Fibroblast of lung (primary cell): Measurements from ENCODE around the gene RUFY1. TPM values are rescaled to one million over a fixed set of nuclear protein-coding genes. Genes with fewer than 3 reads are reported as not detected.

Experiments
- DNase-seq, 2 donors: peaks; one replicate each; pipeline versions ENCODE4 v3.0.0 to v3.0.0-alpha.2; 2010; ENCODE audit warnings: low read depth in 2 of 2
- H2AFZ ChIP-seq: 2 replicates; pipeline ENCODE4 v1.5.1; 2012; ENCODE audit warnings: low read length, control low read depth, inconsistent platforms
- H3K27ac ChIP-seq: 2 replicates; pipeline ENCODE4 v1.5.1; 2011; ENCODE audit warnings: low read length, control low read depth; ENCODE audit not compliant: insufficient read depth
- H3K27me3 ChIP-seq: 2 replicates; pipeline ENCODE4 v1.5.1; 2011; ENCODE audit warnings: mild to moderate bottlenecking, low read length; ENCODE audit not compliant: control insufficient read depth, insufficient read depth
- H3K36me3 ChIP-seq: 2 replicates; pipeline ENCODE4 v1.5.1; 2011; ENCODE audit warnings: low read length; ENCODE audit not compliant: control insufficient read depth, insufficient read depth
- H3K4me1 ChIP-seq: 2 replicates; pipeline ENCODE4 v1.5.1; 2011; ENCODE audit warnings: low read length; ENCODE audit not compliant: control insufficient read depth, insufficient read depth; ENCODE audit errors: extremely low read depth
- H3K4me2 ChIP-seq: 2 replicates; pipeline ENCODE4 v1.5.1; 2011; ENCODE audit warnings: low read length, control low read depth; ENCODE audit not compliant: insufficient read depth; ENCODE audit errors: extremely low read depth
- H3K4me3 ChIP-seq, 4 experiments: fragments of 200-600 bp in 1 of 4; sonication (generic) in 1 of 4; replicated peaks in 1 of 4; 2 replicates each; pipeline ENCODE4 v1.5.1; 2011 to 2016; ENCODE audit warnings: low read length in 4 of 4, low read depth in 3 of 4, mild to moderate bottlenecking in 3 of 4, control low read depth in 2 of 4, inconsistent platforms in 1 of 4, mixed read lengths in 1 of 4; ENCODE audit not compliant: insufficient read depth in 1 of 4; ENCODE audit errors: control extremely low read depth in 1 of 4
- H3K79me2 ChIP-seq: 2 replicates; pipeline ENCODE4 v1.5.1; 2012; ENCODE audit warnings: mild to moderate bottlenecking, low read length, inconsistent platforms; ENCODE audit not compliant: control insufficient read depth, insufficient read depth
- H3K9ac ChIP-seq: 2 replicates; pipeline ENCODE4 v1.5.1; 2011; ENCODE audit warnings: mild to moderate bottlenecking, low read length, control low read depth; ENCODE audit not compliant: insufficient read depth
- H3K9me3 ChIP-seq: 2 replicates; pipeline ENCODE4 v1.5.1; 2012; ENCODE audit warnings: low read depth, low read length; ENCODE audit not compliant: control insufficient read depth, insufficient read depth
- H4K20me1 ChIP-seq: 2 replicates; pipeline ENCODE4 v1.5.1; 2011; ENCODE audit warnings: low read length; ENCODE audit not compliant: control insufficient read depth, insufficient read depth; ENCODE audit errors: extremely low read depth
- EZH2 ChIP-seq: IDR thresholded peaks from 2 replicates; pipeline ENCODE4 v1.5.1; 2012; ENCODE audit warnings: low read length, control low read depth, mild to moderate bottlenecking; ENCODE audit errors: missing control alignments
- polyA plus RNA-seq, 2 donors: library from polyadenylated mRNA; depleted of rRNA in 1 of 2; stranded (reverse) in 1 of 2; unstranded in 1 of 2; fragments of >200 nt; gene quantifications; 2 replicates each; pipeline ENCODE4 v1.2.1, GENCODE V29; 2011 to 2012; ENCODE audit warnings: missing spikeins in 1 of 2
- total RNA-seq: library from RNA; depleted of rRNA; stranded (reverse); fragments of >200 nt; gene quantifications from 2 replicates; pipeline ENCODE4 v1.2.1, GENCODE V29; 2014
- TF ChIP-seq, protein P1 (sequence below), 2 donors: IDR thresholded peaks in 1 of 2; conservative IDR thresholded peaks in 1 of 2; 1 replicate in 1 of 2; 2 replicates in 1 of 2; pipeline ENCODE4 v1.5.1; 2011 to 2012; ENCODE audit warnings: low read length in 2 of 2, control low read depth in 1 of 2, inconsistent platforms in 1 of 2, low read depth in 1 of 2, mild to moderate bottlenecking in 1 of 2

Gene RUFY1
- total and polyA plus RNA-seq, 2 donors (not counting 1 experiment from before 2014, with no cell fraction given), result 32.8 to 77.8 TPM

DNA sequence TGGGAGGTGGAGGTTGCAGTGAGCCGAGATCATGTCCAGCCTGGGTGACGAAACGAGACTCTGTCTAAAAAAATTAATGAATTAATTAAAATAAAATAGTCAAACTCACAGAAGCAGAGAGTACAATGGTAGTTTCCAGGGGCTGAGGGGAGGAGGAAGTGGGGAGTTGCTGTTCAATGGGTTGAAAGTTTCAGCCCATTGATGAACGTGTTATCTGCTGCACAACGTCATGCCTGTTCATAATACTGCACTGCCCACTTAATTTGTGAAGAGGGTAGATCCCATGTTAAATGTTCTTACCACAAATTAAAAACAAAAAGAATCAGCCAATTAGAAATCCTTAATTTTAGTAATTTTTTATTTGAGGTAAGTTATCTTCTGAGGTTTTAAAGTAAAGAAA, 16.4 kb upstream of the RUFY1 start:
- H3K27ac ChIP-seq, result no peak overlapping the region
- no peak overlapping the region for H2AFZ ChIP-seq
- no peak overlapping the region for H3K4me2 ChIP-seq
- no peaks in the 10 kb centered on the region for H4K20me1 ChIP-seq
- H3K9me3 ChIP-seq, result no peaks in the 10 kb centered on the region
- H3K79me2 ChIP-seq, result no peaks in the 10 kb centered on the region
- no peak for TF ChIP-seq EZH2
- TF ChIP-seq, protein P1, sequence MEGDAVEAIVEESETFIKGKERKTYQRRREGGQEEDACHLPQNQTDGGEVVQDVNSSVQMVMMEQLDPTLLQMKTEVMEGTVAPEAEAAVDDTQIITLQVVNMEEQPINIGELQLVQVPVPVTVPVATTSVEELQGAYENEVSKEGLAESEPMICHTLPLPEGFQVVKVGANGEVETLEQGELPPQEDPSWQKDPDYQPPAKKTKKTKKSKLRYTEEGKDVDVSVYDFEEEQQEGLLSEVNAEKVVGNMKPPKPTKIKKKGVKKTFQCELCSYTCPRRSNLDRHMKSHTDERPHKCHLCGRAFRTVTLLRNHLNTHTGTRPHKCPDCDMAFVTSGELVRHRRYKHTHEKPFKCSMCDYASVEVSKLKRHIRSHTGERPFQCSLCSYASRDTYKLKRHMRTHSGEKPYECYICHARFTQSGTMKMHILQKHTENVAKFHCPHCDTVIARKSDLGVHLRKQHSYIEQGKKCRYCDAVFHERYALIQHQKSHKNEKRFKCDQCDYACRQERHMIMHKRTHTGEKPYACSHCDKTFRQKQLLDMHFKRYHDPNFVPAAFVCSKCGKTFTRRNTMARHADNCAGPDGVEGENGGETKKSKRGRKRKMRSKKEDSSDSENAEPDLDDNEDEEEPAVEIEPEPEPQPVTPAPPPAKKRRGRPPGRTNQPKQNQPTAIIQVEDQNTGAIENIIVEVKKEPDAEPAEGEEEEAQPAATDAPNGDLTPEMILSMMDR (conservative IDR thresholded peaks at IDR 0.05 in 1 of 2, IDR thresholded peaks at IDR 0.05 in 1 of 2; ENCODE audit: low read depth in 1 of 2, low read length in 2 of 2), result no peak
- H3K4me3 ChIP-seq, result no peak overlapping the region
- no peaks in the 10 kb centered on the region for H3K27me3 ChIP-seq
- H3K4me1 ChIP-seq, result no peaks in the 10 kb centered on the region
- no peaks in the 10 kb centered on the region for H3K36me3 ChIP-seq
- no peak overlapping the region for H3K9ac ChIP-seq
- DNase-seq, result no peak

DNA sequence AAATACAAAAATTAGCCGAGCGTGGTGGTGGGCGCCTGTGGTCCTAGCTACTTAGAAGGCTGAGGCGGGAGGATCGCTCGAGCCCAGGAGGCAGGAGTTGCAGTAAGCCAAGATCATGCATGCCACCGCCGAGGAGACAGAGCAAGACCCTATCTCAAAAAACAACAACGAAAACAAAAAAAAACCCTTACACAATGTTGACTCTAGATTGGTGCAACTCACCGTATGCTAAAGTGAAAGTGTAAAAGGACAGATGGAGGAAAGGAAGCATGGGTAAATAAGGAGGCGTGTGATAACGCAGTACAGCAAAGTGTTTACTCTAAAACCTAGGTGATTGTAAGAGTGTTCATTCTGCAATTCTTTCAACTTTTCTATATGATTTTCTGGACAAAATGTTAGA, 15.9 kb upstream of the RUFY1 start:
- H2AFZ ChIP-seq, result no peak overlapping the region
- H3K9ac ChIP-seq, result no peak overlapping the region
- no peak overlapping the region for H3K4me3 ChIP-seq
- no peaks in the 10 kb centered on the region for H3K36me3 ChIP-seq
- no peak for DNase-seq
- H3K9me3 ChIP-seq, result no peaks in the 10 kb centered on the region
- no peak overlapping the region for H3K27ac ChIP-seq
- no peak overlapping the region for H3K4me2 ChIP-seq
- H4K20me1 ChIP-seq, result no peaks in the 10 kb centered on the region
- TF ChIP-seq, protein P1 (conservative IDR thresholded peaks at IDR 0.05 in 1 of 2, IDR thresholded peaks at IDR 0.05 in 1 of 2; ENCODE audit: low read depth in 1 of 2, low read length in 2 of 2), result no peak
- TF ChIP-seq EZH2, result no peak
- H3K79me2 ChIP-seq, result no peaks in the 10 kb centered on the region
- H3K4me1 ChIP-seq, result no peaks in the 10 kb centered on the region
- H3K27me3 ChIP-seq, result no peaks in the 10 kb centered on the region

DNA sequence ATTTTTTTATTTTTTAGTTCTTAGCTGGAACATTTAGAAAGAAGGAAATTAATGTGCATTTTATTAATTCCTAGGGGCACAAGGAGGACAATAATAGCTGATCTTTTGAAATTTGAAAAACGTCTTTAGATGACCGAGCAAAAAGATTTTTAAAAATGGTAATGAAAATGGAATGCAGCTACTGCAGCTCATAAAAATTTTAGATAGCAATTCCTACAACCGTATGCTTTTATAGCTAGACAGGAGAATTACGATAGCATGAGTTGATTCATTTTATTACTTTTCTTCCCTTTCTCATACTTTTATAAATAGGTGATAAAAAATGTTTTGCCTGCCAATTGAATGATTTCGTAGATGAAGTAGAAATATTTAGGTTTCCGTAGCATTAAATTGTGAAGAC, 13.7 kb upstream of the RUFY1 start:
- no peak overlapping the region for H3K9ac ChIP-seq
- TF ChIP-seq, protein P1 (conservative IDR thresholded peaks at IDR 0.05 in 1 of 2, IDR thresholded peaks at IDR 0.05 in 1 of 2; ENCODE audit: low read depth in 1 of 2, low read length in 2 of 2), result no peak
- no peak for TF ChIP-seq EZH2
- no peaks in the 10 kb centered on the region for H4K20me1 ChIP-seq
- no peaks in the 10 kb centered on the region for H3K36me3 ChIP-seq
- no peak overlapping the region for H3K4me2 ChIP-seq
- no peak overlapping the region for H2AFZ ChIP-seq
- H3K79me2 ChIP-seq, result no peaks in the 10 kb centered on the region
- no peaks in the 10 kb centered on the region for H3K4me1 ChIP-seq
- no peak overlapping the region for H3K27ac ChIP-seq
- H3K4me3 ChIP-seq, result no peak overlapping the region
- H3K9me3 ChIP-seq, result no peaks in the 10 kb centered on the region
- no peak for DNase-seq
- no peaks in the 10 kb centered on the region for H3K27me3 ChIP-seq
